ENCODE data around the gene PLK5. TPM values are rescaled to one million over a fixed set of nuclear protein-coding genes. Genes with fewer than 3 reads are reported as not detected.
"Not testable (repeated sequence)": the region's sequence is repeated elsewhere in the genome, so short reads cannot be mapped to it uniquely, and the experiment has no call there.

Gene PLK5
- total and polyA plus RNA-seq, 7 donors, result 0.32 to 0.36 TPM; not detected in 5

DNA sequence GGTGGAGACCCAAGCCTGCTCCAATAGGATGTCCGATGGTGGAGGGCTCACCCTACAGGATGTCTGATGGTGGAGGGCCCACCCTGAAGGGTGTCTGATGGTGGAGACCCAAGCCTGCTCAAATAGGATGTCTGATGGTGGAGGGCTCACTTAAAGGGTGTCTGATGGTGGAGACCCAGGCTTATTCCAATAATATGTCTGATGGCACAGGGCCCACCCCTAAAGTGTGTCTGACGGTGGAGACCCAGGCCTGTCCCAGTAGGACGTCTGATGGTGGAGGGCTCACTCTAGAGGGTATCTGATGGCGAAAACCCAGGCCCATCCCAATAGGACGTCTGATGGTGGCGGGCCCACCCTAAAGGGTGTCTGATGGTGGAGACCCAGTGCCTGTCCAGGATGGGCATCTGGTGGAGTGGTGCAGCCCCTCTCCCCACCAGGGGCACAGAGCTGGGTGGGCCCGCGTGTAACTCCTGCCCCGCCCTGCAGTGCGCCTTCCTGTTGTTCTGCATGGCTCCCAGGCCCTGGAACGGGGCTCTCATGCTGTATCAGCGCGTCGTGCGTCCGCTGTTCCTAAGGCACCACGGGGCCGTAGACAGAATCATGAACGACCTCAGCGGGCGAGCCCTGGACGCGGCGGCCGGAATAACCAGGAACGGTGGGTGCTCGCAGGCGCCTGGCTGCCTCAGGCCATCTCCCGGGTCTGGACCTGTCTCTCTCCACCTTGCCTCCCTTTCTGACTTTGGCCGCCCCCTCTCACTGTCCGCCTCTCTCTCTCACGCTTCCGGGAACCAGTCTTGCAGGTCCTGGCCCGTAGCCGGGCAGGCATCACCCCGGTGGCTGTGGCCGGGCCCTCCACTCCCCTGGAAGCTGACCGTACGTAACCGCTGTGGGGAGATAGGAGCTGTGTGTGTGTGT, 27.8 kb upstream of the PLK5 start:
- WGBS, 2 donors, result 64 to 77% methylated on average over 40 of the region's 40 CpGs

GRCh38 chr19:1496714-1497577, 26.9 kb upstream of the PLK5 start:
- H3K4me1 ChIP-seq, result no peaks in the 10 kb centered on the region
- no peak overlapping the region for H3K4me3 ChIP-seq
- no peaks in the 10 kb centered on the region for H3K9me3 ChIP-seq
- peaks cover 4 to 49% (median 36%) of the 10 kb centered on the region in 3 donors for H3K27me3 ChIP-seq
- TF ChIP-seq, protein P1, sequence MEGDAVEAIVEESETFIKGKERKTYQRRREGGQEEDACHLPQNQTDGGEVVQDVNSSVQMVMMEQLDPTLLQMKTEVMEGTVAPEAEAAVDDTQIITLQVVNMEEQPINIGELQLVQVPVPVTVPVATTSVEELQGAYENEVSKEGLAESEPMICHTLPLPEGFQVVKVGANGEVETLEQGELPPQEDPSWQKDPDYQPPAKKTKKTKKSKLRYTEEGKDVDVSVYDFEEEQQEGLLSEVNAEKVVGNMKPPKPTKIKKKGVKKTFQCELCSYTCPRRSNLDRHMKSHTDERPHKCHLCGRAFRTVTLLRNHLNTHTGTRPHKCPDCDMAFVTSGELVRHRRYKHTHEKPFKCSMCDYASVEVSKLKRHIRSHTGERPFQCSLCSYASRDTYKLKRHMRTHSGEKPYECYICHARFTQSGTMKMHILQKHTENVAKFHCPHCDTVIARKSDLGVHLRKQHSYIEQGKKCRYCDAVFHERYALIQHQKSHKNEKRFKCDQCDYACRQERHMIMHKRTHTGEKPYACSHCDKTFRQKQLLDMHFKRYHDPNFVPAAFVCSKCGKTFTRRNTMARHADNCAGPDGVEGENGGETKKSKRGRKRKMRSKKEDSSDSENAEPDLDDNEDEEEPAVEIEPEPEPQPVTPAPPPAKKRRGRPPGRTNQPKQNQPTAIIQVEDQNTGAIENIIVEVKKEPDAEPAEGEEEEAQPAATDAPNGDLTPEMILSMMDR (IDR thresholded peaks at IDR 0.05), result no peak
- TF ChIP-seq POLR2A (IDR thresholded peaks at IDR 0.05), result no peak
- no peak for TF ChIP-seq POLR2AphosphoS5 (IDR thresholded peaks at IDR 0.05)
- TF ChIP-seq EP300 (IDR thresholded peaks at IDR 0.05), result no peak
- intact Hi-C loops (cut with DNase I), result no loop called here
- no peak overlapping the region for H3K27ac ChIP-seq
- WGBS, 2 donors, result 65 to 72% methylated on average over 39 of the region's 39 CpGs
- DNase-seq, result no peak
- H3K36me3 ChIP-seq, result no peaks in the 10 kb centered on the region

More for the DNA sequence above, 27.8 kb upstream of the PLK5 start:
- peaks cover 0 to 7% (median 7%) of the 10 kb centered on the region in 4 donors for H3K4me1 ChIP-seq
- H3K27me3 ChIP-seq, result peaks cover 6 to 49% (median 36%) of the 10 kb centered on the region in 3 donors
- no peak overlapping the region for H3K27ac ChIP-seq
- H3K4me3 ChIP-seq, result no peak overlapping the region
- no peak for DNase-seq
- H3K9me3 ChIP-seq, result no peaks in the 10 kb centered on the region
- intact Hi-C loops (cut with DNase I), result no loop called here
- no peak for TF ChIP-seq POLR2AphosphoS5 (IDR thresholded peaks at IDR 0.05)
- TF ChIP-seq, protein P1 (IDR thresholded peaks at IDR 0.05), result no peak
- TF ChIP-seq POLR2A (IDR thresholded peaks at IDR 0.05), result no peak
- TF ChIP-seq EP300 (IDR thresholded peaks at IDR 0.05), result no peak
- no peaks in the 10 kb centered on the region for H3K36me3 ChIP-seq

GRCh38 chr19:1497578-1498235, 26.2 kb upstream of the PLK5 start:
- intact Hi-C loops (cut with DNase I), result no loop called here
- WGBS, 2 donors, result 71 to 83% methylated on average over 25 of the region's 25 CpGs
- TF ChIP-seq, protein P1 (IDR thresholded peaks at IDR 0.05), result no peak
- TF ChIP-seq POLR2A (IDR thresholded peaks at IDR 0.05) (no peak), EP300 (IDR thresholded peaks at IDR 0.05) (no peak), POLR2AphosphoS5 (IDR thresholded peaks at IDR 0.05) (no peak)
- H3K27ac ChIP-seq, result no peak overlapping the region
- H3K9me3 ChIP-seq, result no peaks in the 10 kb centered on the region
- H3K36me3 ChIP-seq, result no peaks in the 10 kb centered on the region
- peaks cover 0 to under 1% (median 0%) of the 10 kb centered on the region in 4 donors for H3K4me1 ChIP-seq
- no peak for DNase-seq
- no peak overlapping the region for H3K4me3 ChIP-seq
- H3K27me3 ChIP-seq, result peaks cover 0 to 48% (median 40%) of the 10 kb centered on the region in 3 donors

GRCh38 chr19:1499231-1499630, 24.6 kb upstream of the PLK5 start:
- DNase-seq; H3K4me3 ChIP-seq; H3K9me3 ChIP-seq; H3K36me3 ChIP-seq; intact Hi-C loops (cut with DNase I); H3K27ac ChIP-seq: not testable (repeated sequence)
- Histone ChIP-seq H3K4me1 (peaks cover 0 to 12% (median 10%) of the 10 kb centered on the region in 4 donors), H3K27me3 (peaks cover 8 to 61% (median 55%) of the 10 kb centered on the region in 3 donors)
- 90 to 93% methylated on average over 34 of the region's 34 CpGs for WGBS, 2 donors
